T-cell (primary cell): ENCODE data around the gene CALCB. TPM values are rescaled to one million over a fixed set of nuclear protein-coding genes. Genes with fewer than 3 reads are reported as not detected.
A peak's percentile ranks its signal among the peaks of the same experiment; 100 is the strongest.

Source experiments
- ATAC-seq, 4 experiments: fragments of 200-7000 bp in 3 of 4; fragments of 150-1000 bp in 1 of 4; cut with Tn5 transposase; replicated peaks in 1 of 4; 1 replicate in 3 of 4; 2 replicates in 1 of 4; pipeline ENCODE4 v1.10.0; 2021; ENCODE audit warnings: moderate library complexity in 3 of 4, mild to moderate bottlenecking in 2 of 4, moderate number of reproducible peaks in 1 of 4
- CTCF ChIA-PET, 2 donors: fragments of 300-600 bp; sonication (Branson Sonifier 250); formaldehyde crosslinking; loops; one replicate each; lab custom pipeline; 2022; ENCODE audit warnings: antibody characterized with exemption in 2 of 2; lab: Charles Lee
- POLR2A ChIA-PET, 2 donors: fragments of 300-600 bp; sonication (Branson Sonifier 250); formaldehyde crosslinking; loops; one replicate each; lab custom pipeline; 2022; ENCODE audit warnings: antibody characterized with exemption in 2 of 2; lab: Charles Lee
- DNase-seq, 35 experiments: peaks; one replicate each; pipeline versions ENCODE4 v3.0.0 to v3.0.0-alpha.2; 2013 to 2023
- H3K27ac ChIP-seq: one replicate; pipeline ENCODE4 v1.5.1; 2013; ENCODE audit warnings: low read length
- H3K27me3 ChIP-seq, 2 experiments: replicated peaks in 1 of 2; 1 replicate in 1 of 2; 2 replicates in 1 of 2; pipeline versions ENCODE4 v1.6.1 to v1.7.0; 2013; ENCODE audit warnings: low read length in 1 of 2, mixed read lengths in 1 of 2; ENCODE audit not compliant: control insufficient read depth in 2 of 2, insufficient read depth in 2 of 2; ENCODE audit errors: extremely low read depth in 1 of 2
- H3K36me3 ChIP-seq, 2 donors: 1 replicate in 1 of 2; 2 replicates in 1 of 2; pipeline versions ENCODE4 v1.6.1 to v1.7.0; 2013; ENCODE audit warnings: low read length in 1 of 2; ENCODE audit not compliant: control insufficient read depth in 2 of 2, insufficient read depth in 1 of 2; ENCODE audit errors: extremely low read depth in 1 of 2
- H3K4me1 ChIP-seq, 2 experiments: 1 replicate in 1 of 2; 2 replicates in 1 of 2; pipeline versions ENCODE4 v1.6.1 to v1.7.0; 2013; ENCODE audit warnings: low read length in 2 of 2, mixed read lengths in 1 of 2; ENCODE audit not compliant: insufficient read depth in 2 of 2, control insufficient read depth in 1 of 2; ENCODE audit errors: extremely low read depth in 1 of 2
- H3K4me3 ChIP-seq, 2 donors: 1 replicate in 1 of 2; 2 replicates in 1 of 2; pipeline versions ENCODE4 v1.5.1 to v1.7.0; 2013; ENCODE audit warnings: mild to moderate bottlenecking in 2 of 2, low read length in 1 of 2, moderate library complexity in 1 of 2; ENCODE audit not compliant: control insufficient read depth in 1 of 2; ENCODE audit errors: extremely low read depth in 1 of 2
- H3K9me3 ChIP-seq: 2 replicates; pipeline ENCODE4 v1.7.0; 2013
- H3K27ac Mint-ChIP-seq, 2 donors: one replicate each; pipeline ENCODE4 v1.8.0; 2020 to 2021; ENCODE audit warnings: mild to moderate bottlenecking in 2 of 2, mixed read lengths in 2 of 2
- H3K27me3 Mint-ChIP-seq, 2 donors: one replicate each; pipeline ENCODE4 v1.8.0; 2021 to 2022; ENCODE audit warnings: mixed read lengths in 2 of 2
- H3K36me3 Mint-ChIP-seq: one replicate; pipeline ENCODE4 v1.8.0; 2021; ENCODE audit warnings: mixed read lengths
- H3K4me1 Mint-ChIP-seq, 3 donors: one replicate each; pipeline ENCODE4 v1.8.0; 2020 to 2022; ENCODE audit warnings: mixed read lengths in 3 of 3, mild to moderate bottlenecking in 1 of 3
- H3K4me3 Mint-ChIP-seq, 3 donors: one replicate each; pipeline ENCODE4 v1.8.0; 2020 to 2022; ENCODE audit warnings: mild to moderate bottlenecking in 3 of 3, mixed read lengths in 3 of 3, moderate library complexity in 3 of 3
- H3K9me3 Mint-ChIP-seq, 3 donors: one replicate each; pipeline ENCODE4 v1.8.0; 2020 to 2022; ENCODE audit warnings: mixed read lengths in 3 of 3
- WGBS: methylation state at CpG from one replicate; pipeline ENCODE4 v1.1.5; 2013; ENCODE audit warnings: missing lambda C conversion rate; ENCODE audit not compliant: insufficient coverage; 5-methylcytosine and 5-hydroxymethylcytosine counted together
- total RNA-seq, 35 experiments: library from RNA in 6 of 35; stranded (reverse) in 6 of 35; fragments of 120-200 nt in 1 of 35; gene quantifications; one replicate each; pipeline versions ENCODE4 v1.2.1 to v1.2.4 and lab custom pipeline; 2013 to 2026

Gene CALCB
- total RNA-seq, 5 donors from 2014 or later (not counting 1 experiment from before 2014, with no cell fraction given): 0.58 to 1.0 (median 0.72) TPM

DNA sequence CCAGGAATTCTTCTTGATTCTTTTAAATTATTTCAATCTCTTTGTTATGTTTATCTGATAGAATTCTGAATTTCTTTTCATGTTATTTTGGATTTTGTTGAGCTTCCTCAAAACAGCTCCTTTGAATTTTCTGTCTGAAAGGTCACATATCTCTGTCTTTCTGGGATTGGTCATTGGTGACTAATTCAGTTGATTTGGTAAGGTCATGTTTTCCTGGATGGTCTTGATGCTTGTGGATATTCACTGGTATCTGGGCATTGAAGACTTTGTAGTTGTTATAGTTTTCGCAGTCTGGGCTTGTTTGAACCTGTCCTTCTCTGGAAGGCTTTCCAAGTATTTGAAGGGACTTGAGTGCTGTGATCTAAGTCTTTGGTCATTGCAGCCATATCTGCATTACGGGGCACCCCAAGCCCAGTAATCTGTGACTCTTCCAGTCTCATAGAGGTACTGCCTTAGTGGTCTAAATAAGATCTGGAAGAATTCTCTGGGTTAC is 22.4 kb downstream of the CALCB start:
- Mint-ChIP-seq H3K4me3 (no peak overlapping the region), H3K27me3 (peaks cover 30 to 39% of the 10 kb centered on the region in 2 donors), H3K36me3 (no peaks in the 10 kb centered on the region), H3K4me1 (no peaks in the 10 kb centered on the region), H3K9me3 (no peaks in the 10 kb centered on the region), H3K27ac (no peak overlapping the region)
- whole genome bisulfite sequencing: 100% methylated on average over 1 of the region's 2 CpGs
- ChIA-PET CTCF (no interaction called here), POLR2A (no interaction called here)
- ATAC-seq: no peak
- Histone ChIP-seq H3K9me3 (no peaks in the 10 kb centered on the region), H3K27ac (no peak overlapping the region), H3K4me1 (no peaks in the 10 kb centered on the region), H3K4me3 (no peak overlapping the region), H3K27me3 (peaks cover 0 to 15% of the 10 kb centered on the region in 2 experiments), H3K36me3 (no peaks in the 10 kb centered on the region)
- no peak for DNase-seq

DNA sequence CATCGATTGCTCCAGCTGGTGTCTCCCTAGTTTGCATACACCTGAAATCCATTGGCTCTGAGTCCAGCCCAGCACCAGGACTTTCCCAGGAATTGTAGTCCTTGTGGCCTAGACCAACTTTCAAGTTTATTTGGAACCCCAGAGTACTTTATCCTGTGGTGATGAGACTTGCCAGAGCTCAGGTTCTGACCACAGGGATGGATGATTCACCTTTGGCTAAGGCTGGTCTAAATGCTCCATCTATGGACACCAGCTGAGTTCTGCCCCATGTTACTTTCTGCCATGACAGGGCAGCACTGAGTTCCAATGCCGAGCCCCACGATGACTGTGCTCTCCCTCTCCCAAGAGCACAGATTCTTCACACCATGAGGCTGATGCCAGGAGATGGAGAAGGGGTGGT is 24.0 kb downstream of the CALCB start:
- Histone ChIP-seq H3K27me3 (peaks cover 0 to 10% of the 10 kb centered on the region in 2 experiments), H3K27ac (no peak overlapping the region), H3K4me3 (no peak overlapping the region), H3K9me3 (no peaks in the 10 kb centered on the region), H3K36me3 (no peaks in the 10 kb centered on the region), H3K4me1 (no peaks in the 10 kb centered on the region)
- no peaks in the 10 kb centered on the region for H3K36me3 Mint-ChIP-seq
- H3K27ac Mint-ChIP-seq: no peak overlapping the region
- DNase-seq: no peak
- ChIA-PET POLR2A (no interaction called here), CTCF (no interaction called here)
- H3K4me1 Mint-ChIP-seq: peaks cover 0 to 3% (median 3%) of the 10 kb centered on the region in 3 donors
- WGBS: no CpG with 5 or more reads among the region's 3 CpGs
- H3K9me3 Mint-ChIP-seq: no peaks in the 10 kb centered on the region
- peaks cover 31 to 35% of the 10 kb centered on the region in 2 donors for H3K27me3 Mint-ChIP-seq
- H3K4me3 Mint-ChIP-seq: no peak overlapping the region
- ATAC-seq: no peak

DNA sequence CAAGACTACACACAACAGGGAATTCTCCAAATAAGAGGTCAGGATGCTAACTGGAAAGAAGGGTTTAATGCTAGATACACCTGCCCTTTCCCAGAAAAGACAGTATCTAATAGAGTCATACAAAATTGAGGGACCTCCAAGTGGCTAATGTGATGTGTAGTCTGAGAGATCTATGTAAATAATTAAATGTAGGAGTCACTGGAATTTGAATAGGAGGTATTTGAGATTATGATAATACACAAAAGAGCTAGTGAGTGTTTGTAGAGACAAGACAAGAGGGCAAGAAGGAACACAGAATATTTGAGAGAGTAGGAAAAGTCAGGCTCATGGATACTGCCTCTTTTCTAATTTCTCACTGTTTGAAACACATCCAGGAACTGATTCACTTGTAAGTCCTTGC is 25.9 kb downstream of the CALCB start:
- H3K27me3 ChIP-seq: peaks cover 0 to 10% of the 10 kb centered on the region in 2 experiments
- ChIA-PET POLR2A (interaction anchor here in 1 of 2 donors (0.6 kb wide), 1 partner anchor 1272 kb away, joined by 3 read pairs; no protein-coding TSS in a partner anchor), CTCF (interaction anchor here (0.7 to 2.1 kb wide), 6 partner anchors 22 to 199 kb away, joined by 3 to 5 read pairs (median 4); partner anchors contain the start of gene CALCB (in 1 of the 2))
- ATAC-seq: no peak
- H3K4me1 ChIP-seq: no peaks in the 10 kb centered on the region
- H3K27ac Mint-ChIP-seq: no peak overlapping the region
- peaks cover 0 to 3% (median 3%) of the 10 kb centered on the region in 3 donors for H3K4me1 Mint-ChIP-seq
- H3K27me3 Mint-ChIP-seq: peaks cover 31 to 40% of the 10 kb centered on the region in 2 donors
- H3K36me3 ChIP-seq: no peaks in the 10 kb centered on the region
- DNase-seq: no peak
- H3K4me3 Mint-ChIP-seq: no peak overlapping the region
- H3K9me3 Mint-ChIP-seq: peaks cover 5 to 9% (median 6%) of the 10 kb centered on the region in 3 donors
- H3K36me3 Mint-ChIP-seq: no peaks in the 10 kb centered on the region
- no peak overlapping the region for H3K27ac ChIP-seq
- no peak overlapping the region for H3K4me3 ChIP-seq
- H3K9me3 ChIP-seq: no peaks in the 10 kb centered on the region

DNA sequence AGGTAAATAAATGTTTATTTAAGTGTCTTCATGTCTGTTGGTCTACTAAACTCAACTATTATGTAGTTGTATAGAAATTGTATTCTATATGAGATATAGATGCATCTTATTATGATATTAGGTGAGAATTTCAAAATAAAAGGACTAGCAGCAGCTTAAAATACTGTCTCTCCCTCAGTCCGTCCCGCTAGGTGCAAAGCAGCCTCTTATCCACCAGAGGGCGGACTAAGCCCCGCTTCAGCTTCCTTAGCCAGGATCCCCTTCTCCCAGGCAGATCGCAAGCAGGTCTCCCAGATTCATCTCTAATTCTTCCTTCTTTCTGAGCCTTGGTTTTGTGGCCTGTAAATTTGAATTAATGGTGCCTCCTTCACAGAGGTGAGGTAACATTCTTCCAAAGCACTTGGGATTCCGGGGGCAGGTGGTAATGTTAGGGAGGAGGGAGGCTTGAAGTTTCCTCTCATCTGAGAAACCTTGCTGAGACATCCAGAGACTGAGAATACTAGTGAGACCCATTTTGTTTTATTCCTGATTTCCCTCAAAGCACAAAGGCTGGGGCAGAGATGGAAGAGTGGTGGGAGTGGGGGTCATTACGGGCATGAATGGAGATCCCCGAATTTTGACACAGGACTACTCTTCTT is 27.8 kb downstream of the CALCB start:
- ATAC-seq (peak in 2 of 4 experiments; percentile 60 to 63), DNase-seq (peak in 24 of 35 experiments; percentile 7 to 62 (median 30))
- H3K4me1 Mint-ChIP-seq: peaks cover 0 to 3% (median 3%) of the 10 kb centered on the region in 3 donors
- Histone ChIP-seq H3K36me3 (no peaks in the 10 kb centered on the region), H3K27me3 (peaks cover 0 to 9% of the 10 kb centered on the region in 2 experiments), H3K4me3 (no peak overlapping the region), H3K27ac (no peak overlapping the region), H3K9me3 (no peaks in the 10 kb centered on the region), H3K4me1 (no peaks in the 10 kb centered on the region)
- peaks cover 5 to 12% (median 6%) of the 10 kb centered on the region in 3 donors for H3K9me3 Mint-ChIP-seq
- ChIA-PET POLR2A (interaction anchor here in 1 of 2 donors (0.6 kb wide), 1 partner anchor 107 kb away, joined by 7 read pairs; no protein-coding TSS in a partner anchor), CTCF (interaction anchor here (0.6 to 2.1 kb wide), 17 partner anchors 10 to 777 kb away, joined by 3 to 10 read pairs (median 4); partner anchors contain the start of gene INSC (in 1 of the 2))
- peaks cover 26 to 37% of the 10 kb centered on the region in 2 donors for H3K27me3 Mint-ChIP-seq
- no peak overlapping the region for H3K27ac Mint-ChIP-seq
- 40% methylated on average over 1 of the region's 8 CpGs for WGBS
- H3K36me3 Mint-ChIP-seq: no peaks in the 10 kb centered on the region
- no peak overlapping the region for H3K4me3 Mint-ChIP-seq

DNA sequence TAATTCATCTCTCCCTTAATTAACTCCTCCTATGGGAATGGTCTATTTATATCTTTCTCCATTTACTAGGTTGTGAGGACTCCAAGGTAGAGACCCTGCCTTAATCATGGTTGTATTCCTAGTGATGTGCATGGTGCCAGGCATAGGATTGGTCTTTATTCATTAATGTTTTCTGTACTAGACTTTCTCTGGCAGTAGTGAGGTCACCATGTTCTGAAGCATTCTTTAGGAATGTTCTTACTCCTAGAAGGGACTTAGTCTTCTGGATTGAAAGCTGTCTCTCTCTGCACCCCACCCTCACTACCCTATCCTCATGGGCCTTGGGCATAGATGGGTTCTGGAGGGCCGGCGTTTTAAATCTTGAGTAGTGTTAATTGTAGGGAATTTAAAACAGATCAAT is 30.8 kb downstream of the CALCB start:
- Histone ChIP-seq H3K27me3 (peaks cover 0 to 6% of the 10 kb centered on the region in 2 experiments), H3K4me3 (no peak overlapping the region), H3K27ac (no peak overlapping the region), H3K9me3 (no peaks in the 10 kb centered on the region), H3K36me3 (no peaks in the 10 kb centered on the region), H3K4me1 (no peaks in the 10 kb centered on the region)
- H3K27ac Mint-ChIP-seq: no peak overlapping the region
- ChIA-PET CTCF (no interaction called here), POLR2A (no interaction called here)
- no peak overlapping the region for H3K4me3 Mint-ChIP-seq
- DNase-seq: no peak
- no peak for ATAC-seq
- H3K4me1 Mint-ChIP-seq: peaks cover 0 to 3% (median 3%) of the 10 kb centered on the region in 3 donors
- no CpG with 5 or more reads among the region's 2 CpGs for WGBS
- H3K36me3 Mint-ChIP-seq: no peaks in the 10 kb centered on the region
- H3K9me3 Mint-ChIP-seq: peaks cover 5 to 12% (median 6%) of the 10 kb centered on the region in 3 donors
- H3K27me3 Mint-ChIP-seq: peaks cover 10 to 21% of the 10 kb centered on the region in 2 donors

DNA sequence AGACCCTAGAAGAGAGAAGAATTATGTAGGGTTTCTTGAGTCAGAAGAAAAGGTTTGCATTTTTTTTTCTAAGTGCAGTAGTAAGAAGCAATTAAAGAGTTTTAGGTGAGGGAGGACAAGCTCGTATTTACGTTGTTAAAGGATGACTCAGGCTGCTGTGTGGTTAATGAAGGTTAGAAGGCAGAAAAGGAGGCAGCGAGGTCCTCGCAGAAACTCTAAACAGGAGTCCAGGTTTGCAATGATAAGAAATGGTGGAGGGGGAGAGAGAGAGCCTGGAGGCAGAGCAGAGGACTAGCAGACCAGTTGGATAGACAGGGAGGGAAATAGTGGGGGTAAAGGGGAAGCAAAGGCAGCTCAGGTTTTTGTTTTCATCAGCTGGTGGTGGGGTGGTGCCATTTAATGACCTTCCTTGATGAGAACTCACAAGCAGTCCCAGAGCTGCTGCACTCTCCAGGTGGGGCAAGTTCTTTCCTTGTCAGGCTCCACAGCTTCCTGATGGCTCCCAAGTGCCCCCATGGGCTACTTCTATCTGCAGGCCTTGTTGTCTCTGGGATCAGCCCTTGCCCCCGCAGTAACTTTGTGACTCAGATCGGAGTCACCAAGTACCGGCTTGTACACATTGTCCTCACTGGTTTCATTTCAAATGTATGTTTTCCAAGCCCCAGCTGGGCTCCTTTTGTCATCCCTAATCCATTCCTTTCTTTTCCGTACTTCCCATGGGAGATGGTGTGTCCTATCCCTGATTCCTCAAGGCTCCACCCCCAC is 33.0 kb downstream of the CALCB start:
- Histone ChIP-seq H3K9me3 (no peaks in the 10 kb centered on the region), H3K27me3 (peaks cover 0 to 3% of the 10 kb centered on the region in 2 experiments), H3K4me1 (no peaks in the 10 kb centered on the region), H3K4me3 (no peak overlapping the region), H3K27ac (no peak overlapping the region), H3K36me3 (no peaks in the 10 kb centered on the region)
- H3K4me3 Mint-ChIP-seq: no peak overlapping the region
- H3K9me3 Mint-ChIP-seq: peaks cover 5 to 12% (median 6%) of the 10 kb centered on the region in 3 donors
- peaks cover 0 to under 1% (median 0%) of the 10 kb centered on the region in 3 donors for H3K4me1 Mint-ChIP-seq
- ChIA-PET POLR2A (no interaction called here), CTCF (interaction anchor here in 1 of 2 donors (0.7 kb wide), 1 partner anchor 192 kb away, joined by 3 read pairs; no protein-coding TSS in a partner anchor)
- ATAC-seq (no peak), DNase-seq (no peak)
- H3K27me3 Mint-ChIP-seq: peaks cover under 1 to 10% of the 10 kb centered on the region in 2 donors
- H3K27ac Mint-ChIP-seq: no peak overlapping the region
- WGBS: 81% methylated on average over 8 of the region's 8 CpGs
- no peaks in the 10 kb centered on the region for H3K36me3 Mint-ChIP-seq
